HL-60 (cell line): ENCODE results near the gene USP47.
A peak's percentile ranks its signal among the peaks of the same experiment; 100 is the strongest.

Experiments
- DNase-seq, 2 experiments: peaks; one replicate each; pipeline ENCODE4 v3.0.0-alpha.2; 2010 to 2020; ENCODE audit warnings: low read depth in 1 of 2, low spot score in 1 of 2
- H3K27ac ChIP-seq: fragments of 250-450 bp; sonication (Bioruptor Pico); replicated peaks from 2 replicates; pipeline ENCODE4 v1.5.1; 2020; ENCODE audit warnings: mild to moderate bottlenecking, moderate library complexity
- H3K27me3 ChIP-seq: fragments of 250-450 bp; sonication (Bioruptor Pico); 2 replicates; pipeline ENCODE4 v1.5.1; 2021; ENCODE audit warnings: mild to moderate bottlenecking, moderate library complexity; ENCODE audit not compliant: insufficient read depth, poor library complexity, severe bottlenecking
- H3K4me3 ChIP-seq: replicated peaks from 2 replicates; pipeline ENCODE4 v1.5.1; 2011; ENCODE audit warnings: mild to moderate bottlenecking, control low read depth, low read length; ENCODE audit not compliant: insufficient read depth
- GABPA ChIP-seq: IDR thresholded peaks from 2 replicates; pipeline ENCODE4 v1.6.1; 2012; ENCODE audit warnings: low read depth
- POLR2AphosphoS5 ChIP-seq: IDR thresholded peaks from 2 replicates; pipeline ENCODE4 v1.6.1; 2012; ENCODE audit warnings: low read depth
- SPI1 ChIP-seq: IDR thresholded peaks from 2 replicates; pipeline ENCODE4 v1.6.1; 2012; ENCODE audit warnings: low read depth, mild to moderate bottlenecking, borderline replicate concordance
- TF ChIP-seq, protein P1 (sequence below): IDR thresholded peaks from one replicate; pipeline ENCODE4 v1.5.1; 2011; ENCODE audit warnings: low read length, control low read depth, inconsistent platforms; ENCODE audit not compliant: insufficient read depth
- TF ChIP-seq, protein P2 (sequence below): IDR thresholded peaks from 2 replicates; pipeline ENCODE4 v1.6.1; 2012; ENCODE audit warnings: low read depth; ENCODE audit not compliant: insufficient replicate concordance

Gene USP47

DNA sequence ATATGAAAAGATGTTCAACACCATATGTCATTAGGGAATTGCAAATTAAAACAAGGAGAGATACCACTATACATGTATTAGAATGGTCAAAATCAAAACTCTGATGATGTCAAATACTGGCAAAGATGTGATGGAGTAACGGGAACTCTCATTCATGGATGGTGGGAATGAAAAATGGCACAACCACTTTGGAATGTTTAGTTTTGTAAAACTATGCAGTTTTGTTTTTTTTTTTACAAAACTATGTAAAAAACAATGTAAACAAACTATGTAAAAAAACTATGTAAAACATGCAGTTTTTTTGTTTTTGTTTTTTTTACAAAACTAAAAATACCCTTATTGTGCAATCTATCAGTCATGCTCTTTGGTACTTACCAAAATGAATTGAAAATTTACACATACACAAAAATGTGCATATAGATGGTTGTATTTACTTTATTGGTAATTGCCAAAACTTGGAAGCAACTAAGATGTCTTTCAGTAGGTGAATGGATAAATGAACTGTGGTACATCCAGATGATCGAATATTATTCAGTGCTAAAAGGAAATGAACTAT, 5.0 kb upstream of the USP47 start:
- Histone ChIP-seq H3K27ac (no peak overlapping the region), H3K27me3 (no peaks in the 10 kb centered on the region), H3K4me3 (no peak overlapping the region)
- TF ChIP-seq, protein P1, sequence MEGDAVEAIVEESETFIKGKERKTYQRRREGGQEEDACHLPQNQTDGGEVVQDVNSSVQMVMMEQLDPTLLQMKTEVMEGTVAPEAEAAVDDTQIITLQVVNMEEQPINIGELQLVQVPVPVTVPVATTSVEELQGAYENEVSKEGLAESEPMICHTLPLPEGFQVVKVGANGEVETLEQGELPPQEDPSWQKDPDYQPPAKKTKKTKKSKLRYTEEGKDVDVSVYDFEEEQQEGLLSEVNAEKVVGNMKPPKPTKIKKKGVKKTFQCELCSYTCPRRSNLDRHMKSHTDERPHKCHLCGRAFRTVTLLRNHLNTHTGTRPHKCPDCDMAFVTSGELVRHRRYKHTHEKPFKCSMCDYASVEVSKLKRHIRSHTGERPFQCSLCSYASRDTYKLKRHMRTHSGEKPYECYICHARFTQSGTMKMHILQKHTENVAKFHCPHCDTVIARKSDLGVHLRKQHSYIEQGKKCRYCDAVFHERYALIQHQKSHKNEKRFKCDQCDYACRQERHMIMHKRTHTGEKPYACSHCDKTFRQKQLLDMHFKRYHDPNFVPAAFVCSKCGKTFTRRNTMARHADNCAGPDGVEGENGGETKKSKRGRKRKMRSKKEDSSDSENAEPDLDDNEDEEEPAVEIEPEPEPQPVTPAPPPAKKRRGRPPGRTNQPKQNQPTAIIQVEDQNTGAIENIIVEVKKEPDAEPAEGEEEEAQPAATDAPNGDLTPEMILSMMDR, result no peak
- TF ChIP-seq, protein P2, sequence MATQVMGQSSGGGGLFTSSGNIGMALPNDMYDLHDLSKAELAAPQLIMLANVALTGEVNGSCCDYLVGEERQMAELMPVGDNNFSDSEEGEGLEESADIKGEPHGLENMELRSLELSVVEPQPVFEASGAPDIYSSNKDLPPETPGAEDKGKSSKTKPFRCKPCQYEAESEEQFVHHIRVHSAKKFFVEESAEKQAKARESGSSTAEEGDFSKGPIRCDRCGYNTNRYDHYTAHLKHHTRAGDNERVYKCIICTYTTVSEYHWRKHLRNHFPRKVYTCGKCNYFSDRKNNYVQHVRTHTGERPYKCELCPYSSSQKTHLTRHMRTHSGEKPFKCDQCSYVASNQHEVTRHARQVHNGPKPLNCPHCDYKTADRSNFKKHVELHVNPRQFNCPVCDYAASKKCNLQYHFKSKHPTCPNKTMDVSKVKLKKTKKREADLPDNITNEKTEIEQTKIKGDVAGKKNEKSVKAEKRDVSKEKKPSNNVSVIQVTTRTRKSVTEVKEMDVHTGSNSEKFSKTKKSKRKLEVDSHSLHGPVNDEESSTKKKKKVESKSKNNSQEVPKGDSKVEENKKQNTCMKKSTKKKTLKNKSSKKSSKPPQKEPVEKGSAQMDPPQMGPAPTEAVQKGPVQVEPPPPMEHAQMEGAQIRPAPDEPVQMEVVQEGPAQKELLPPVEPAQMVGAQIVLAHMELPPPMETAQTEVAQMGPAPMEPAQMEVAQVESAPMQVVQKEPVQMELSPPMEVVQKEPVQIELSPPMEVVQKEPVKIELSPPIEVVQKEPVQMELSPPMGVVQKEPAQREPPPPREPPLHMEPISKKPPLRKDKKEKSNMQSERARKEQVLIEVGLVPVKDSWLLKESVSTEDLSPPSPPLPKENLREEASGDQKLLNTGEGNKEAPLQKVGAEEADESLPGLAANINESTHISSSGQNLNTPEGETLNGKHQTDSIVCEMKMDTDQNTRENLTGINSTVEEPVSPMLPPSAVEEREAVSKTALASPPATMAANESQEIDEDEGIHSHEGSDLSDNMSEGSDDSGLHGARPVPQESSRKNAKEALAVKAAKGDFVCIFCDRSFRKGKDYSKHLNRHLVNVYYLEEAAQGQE, result no peak
- no peak for TF ChIP-seq GABPA
- no peak for TF ChIP-seq SPI1
- TF ChIP-seq POLR2AphosphoS5, result no peak
- no peak for DNase-seq

DNA sequence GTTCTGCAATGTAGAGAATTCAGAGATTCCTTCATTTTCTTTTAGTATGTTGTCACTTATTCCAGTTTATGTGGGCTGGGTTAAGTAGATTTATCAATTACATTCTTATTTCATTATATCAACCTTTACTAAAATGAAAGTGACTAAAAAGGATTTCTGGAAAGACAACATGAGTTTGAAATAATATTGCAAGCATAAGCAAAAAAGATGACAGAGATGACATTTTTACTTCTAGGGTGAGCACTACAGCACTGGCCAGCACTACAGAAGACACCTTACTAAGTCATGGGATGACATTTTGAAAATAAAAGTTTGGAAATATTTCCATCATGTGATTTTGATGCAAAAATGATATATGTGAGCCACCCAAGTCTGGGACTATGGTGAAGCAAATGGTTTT, 2.1 kb upstream of the USP47 start:
- H3K27me3 ChIP-seq, result no peaks in the 10 kb centered on the region
- H3K27ac ChIP-seq, result no peak overlapping the region
- no peak overlapping the region for H3K4me3 ChIP-seq
- TF ChIP-seq POLR2AphosphoS5 (no peak), SPI1 (no peak), GABPA (no peak)
- TF ChIP-seq, protein P1, result no peak
- TF ChIP-seq, protein P2, result no peak
- no peak for DNase-seq

DNA sequence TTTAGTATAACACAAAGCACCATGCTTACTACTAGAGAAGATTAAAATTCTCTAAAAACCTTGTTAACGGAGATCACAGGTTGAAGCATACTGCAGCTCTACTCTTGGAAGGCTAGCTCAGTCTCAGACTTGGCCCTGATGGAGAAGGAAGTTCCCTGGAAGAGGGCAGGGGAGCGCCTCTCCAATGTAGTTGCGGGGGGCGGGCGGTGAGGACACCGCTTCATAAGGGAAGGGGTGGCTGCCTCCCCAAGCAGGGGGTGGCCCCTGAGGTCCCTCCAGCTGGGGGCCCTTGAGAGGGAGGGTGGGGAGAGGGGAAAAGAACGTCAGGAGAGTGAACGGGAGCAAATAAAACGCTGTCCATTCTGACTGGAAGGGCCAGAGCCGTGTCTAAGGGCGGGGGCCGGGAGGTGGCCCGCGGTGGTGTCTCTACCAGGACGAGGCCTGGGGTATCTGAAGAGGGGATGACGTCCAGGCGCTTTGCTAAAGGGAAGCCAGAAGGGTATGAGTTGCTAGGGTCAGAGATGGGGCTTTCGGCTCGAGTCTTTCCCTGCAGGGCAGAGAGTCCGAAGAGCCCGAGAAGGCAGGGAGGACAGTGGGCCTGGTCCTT, 553 bp upstream of the USP47 start:
- TF ChIP-seq SPI1 (no peak), POLR2AphosphoS5 (no peak; the same call in 1 of the 2 replicates)
- TF ChIP-seq, protein P2, result peak; percentile 4
- Histone ChIP-seq H3K4me3 (peak overlapping the region; percentile 74), H3K27me3 (no peaks in the 10 kb centered on the region), H3K27ac (peak overlapping the region; percentile 97)
- peak in 1 of 2 experiments; percentile 36 for DNase-seq
